Stimulated activated CD8-positive, alpha-beta memory T cell treated with anti-CD3 and anti-CD28 coated beads, Interleukin-15, amount 100 ng/mL, for 1 hour (primary cell): ENCODE measurements around the gene PPCDC.

ENCODE experiments used
- DNase-seq: peaks from one replicate; pipeline ENCODE4 v3.0.0-alpha.2; 2020; ENCODE audit warnings: low read depth

Gene PPCDC

GRCh38 chr15:75023181-75023871 lies at the start of gene PPCDC:
Gene PPCDC, plus strand, starts transcription at chr15:75023590. Its CDS starts 4,729 bp downstream, at chr15:75028319.
- DNase-seq: peak; percentile 78

GRCh38 chr15:74976159-74976558 lies 47.2 kb upstream of the PPCDC start:
- no peak for DNase-seq

GRCh38 chr15:74977599-74977998 lies 45.8 kb upstream of the PPCDC start:
- no peak for DNase-seq

- DNase-seq: no peak
Observed at GRCh38 chr15:74978077-74978476, 45.3 kb upstream of the PPCDC start.

DNA sequence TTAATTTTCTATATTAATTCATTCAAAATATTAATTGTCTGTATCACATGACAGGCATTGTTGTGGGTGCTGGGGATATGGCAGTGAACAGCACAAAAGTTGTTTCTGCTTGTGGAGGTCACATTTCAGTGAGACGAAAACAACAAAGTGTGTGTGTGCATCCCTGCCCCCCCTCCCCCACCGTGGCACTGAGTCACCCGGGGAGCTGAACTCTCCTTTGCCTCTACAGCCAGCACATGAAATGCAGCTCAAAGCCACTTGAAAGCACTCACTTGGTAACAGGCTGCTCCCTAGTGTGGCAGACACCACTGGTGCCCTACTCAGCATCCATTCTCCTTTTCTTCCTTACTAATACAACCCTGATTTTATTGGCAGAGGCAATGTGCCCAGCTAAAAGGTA lies 44.9 kb upstream of the PPCDC start:
- DNase-seq: peak; percentile 25

- no peak for DNase-seq
Observed at GRCh38 chr15:74982183-74982582, 41.2 kb upstream of the PPCDC start.

- no peak for DNase-seq
Observed at GRCh38 chr15:74983725-74984231, 39.6 kb upstream of the PPCDC start.

GRCh38 chr15:74988007-74988800 lies 35.2 kb upstream of the PPCDC start:
- no peak for DNase-seq

- no peak for DNase-seq
Observed at GRCh38 chr15:74989527-74989926, 33.9 kb upstream of the PPCDC start.

- no peak for DNase-seq
Observed at GRCh38 chr15:74992619-74993018, 30.8 kb upstream of the PPCDC start.

DNA sequence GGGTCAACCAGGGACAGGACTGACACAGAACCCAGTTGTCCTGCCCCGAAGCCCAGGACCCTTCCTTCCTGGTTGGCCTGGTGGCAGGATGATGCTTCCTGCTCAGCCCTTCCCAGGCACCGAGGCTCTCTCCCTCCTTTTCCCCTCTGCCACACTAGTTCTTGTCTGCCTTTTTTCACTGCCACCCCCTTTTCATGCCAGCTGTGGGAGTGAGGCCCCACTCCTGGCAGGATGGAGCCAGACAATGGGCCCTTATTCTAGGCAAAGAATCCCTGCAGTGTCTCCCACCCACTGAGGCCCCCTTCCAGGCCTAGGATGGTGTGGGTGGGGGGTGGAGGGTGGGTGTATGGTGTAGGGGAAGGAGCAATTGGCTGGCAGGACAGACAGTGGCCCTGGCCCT lies 29.2 kb upstream of the PPCDC start:
- no peak for DNase-seq

GRCh38 chr15:74994685-74995084 lies 28.7 kb upstream of the PPCDC start:
- DNase-seq: no peak

GRCh38 chr15:74995182-74995778 lies 28.1 kb upstream of the PPCDC start, which contains the start of gene SCAMP5:
Gene SCAMP5, plus strand, starts transcription at chr15:74995563. Its CDS starts 16,277 bp downstream, at chr15:75011840.
- DNase-seq: peak; percentile 79

GRCh38 chr15:74995779-74996765 lies 27.3 kb upstream of the PPCDC start:
- no peak for DNase-seq

DNA sequence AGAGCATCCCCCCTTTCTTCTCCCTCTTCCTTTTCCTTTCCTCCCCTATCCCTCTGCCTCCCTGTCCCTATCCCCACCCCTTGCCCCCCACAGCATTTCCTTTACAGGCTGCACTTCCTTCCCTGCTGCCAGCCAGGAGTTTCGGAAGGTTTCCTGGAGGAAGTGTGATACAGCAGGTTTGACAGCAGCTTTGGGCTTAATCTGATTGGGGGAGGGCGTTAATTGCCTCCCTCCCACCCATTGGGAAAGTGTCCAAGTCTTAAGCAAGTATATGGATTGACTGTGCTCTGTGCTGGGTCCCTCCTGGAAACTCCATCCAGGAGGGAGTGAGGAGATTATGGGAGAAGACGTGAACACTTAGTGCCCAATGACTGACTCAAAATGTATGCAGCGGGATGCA lies 26.2 kb upstream of the PPCDC start:
- no peak for DNase-seq

GRCh38 chr15:74997543-74997942 lies 25.8 kb upstream of the PPCDC start:
- no peak for DNase-seq

DNA sequence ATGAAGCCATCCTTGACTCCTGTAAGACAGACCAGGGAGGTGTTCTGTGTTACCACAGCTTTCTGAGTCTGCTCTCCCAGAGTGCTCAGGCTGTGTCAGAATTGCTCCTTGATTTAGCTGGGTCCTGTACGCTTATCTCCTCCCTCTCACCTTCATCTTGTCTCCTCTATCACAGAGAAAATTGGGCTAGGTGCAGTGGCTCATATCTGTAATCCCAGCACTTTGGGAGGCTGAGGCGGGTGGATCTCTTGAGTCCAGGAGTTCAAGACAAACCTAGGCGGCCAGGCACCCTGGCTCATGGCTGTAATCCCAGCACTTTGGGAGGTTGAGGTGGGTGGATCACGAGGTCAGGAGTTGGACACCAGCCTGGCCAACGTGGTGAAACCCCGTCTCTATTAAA lies 22.1 kb upstream of the PPCDC start:
- no peak for DNase-seq

GRCh38 chr15:75002398-75002797 lies 21.0 kb upstream of the PPCDC start:
- no peak for DNase-seq

GRCh38 chr15:75007216-75007615 lies 16.2 kb upstream of the PPCDC start:
- DNase-seq: no peak

DNA sequence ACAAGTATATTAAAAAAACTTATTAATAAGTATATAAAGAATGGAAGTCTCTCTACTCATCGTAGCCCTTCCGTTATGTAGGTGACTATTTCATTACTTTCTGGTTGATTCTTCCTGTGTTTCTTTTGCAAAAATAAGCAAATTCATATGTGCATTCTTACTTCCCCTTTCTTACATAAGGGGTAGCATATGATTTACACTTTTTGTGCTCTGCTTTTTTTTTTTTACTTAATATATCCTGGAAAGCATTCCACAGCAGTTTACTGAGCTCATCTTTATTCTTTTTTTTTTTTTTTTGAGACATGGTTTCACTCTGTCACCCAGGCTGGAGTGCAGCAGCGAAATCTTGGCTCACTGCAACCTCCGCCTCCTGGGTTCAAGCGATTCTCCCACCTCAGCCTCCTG lies 15.2 kb upstream of the PPCDC start:
- no peak for DNase-seq

DNA sequence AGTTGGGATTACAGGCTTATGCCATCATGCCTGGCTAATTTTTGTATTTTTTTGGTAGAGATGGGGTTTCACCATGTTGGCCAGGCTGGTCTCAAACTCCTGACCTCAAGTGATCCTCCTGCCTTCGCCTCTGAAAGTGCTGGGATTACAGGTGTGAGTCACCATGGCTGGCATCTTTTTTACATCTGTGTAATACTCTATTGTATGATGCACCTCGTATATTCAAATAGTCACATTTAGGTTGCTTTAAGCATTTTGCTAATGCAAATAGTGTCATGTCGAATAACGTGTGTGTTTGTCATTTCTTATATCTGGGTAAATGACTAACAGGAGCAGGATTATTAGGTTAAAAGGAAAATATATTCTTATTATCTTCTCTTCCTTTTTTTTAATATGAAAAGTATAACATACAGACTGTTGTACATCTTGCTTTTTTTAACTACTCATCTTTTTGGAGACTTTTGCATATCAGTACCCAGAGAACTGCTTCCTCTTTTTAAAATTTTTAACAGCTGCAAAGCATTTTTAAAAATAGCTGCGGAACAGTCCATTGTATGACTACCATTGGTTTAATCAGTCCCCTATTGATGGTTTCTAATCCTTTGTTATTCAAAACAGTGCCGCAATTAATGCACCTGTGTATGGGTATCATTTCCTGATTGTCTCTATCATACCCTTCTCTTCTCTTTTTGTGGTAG lies 14.6 kb upstream of the PPCDC start:
- DNase-seq: no peak
